Middle frontal gyrus (tissue), 1 donor: ENCODE data around the gene NRL.
"Not testable (repeated sequence)": the region's sequence is repeated elsewhere in the genome, so short reads cannot be mapped to it uniquely, and the experiment has no call there.

Source experiments
- DNase-seq: peaks from one replicate; pipeline ENCODE4 v3.0.0-alpha.2; 2015; ENCODE audit warnings: low spot score; ENCODE audit errors: extremely low spot score

NRL gene

GRCh38 chr14:24054646-24055045, 60.1 kb downstream of the NRL start:
- DNase-seq: no peak

DNA sequence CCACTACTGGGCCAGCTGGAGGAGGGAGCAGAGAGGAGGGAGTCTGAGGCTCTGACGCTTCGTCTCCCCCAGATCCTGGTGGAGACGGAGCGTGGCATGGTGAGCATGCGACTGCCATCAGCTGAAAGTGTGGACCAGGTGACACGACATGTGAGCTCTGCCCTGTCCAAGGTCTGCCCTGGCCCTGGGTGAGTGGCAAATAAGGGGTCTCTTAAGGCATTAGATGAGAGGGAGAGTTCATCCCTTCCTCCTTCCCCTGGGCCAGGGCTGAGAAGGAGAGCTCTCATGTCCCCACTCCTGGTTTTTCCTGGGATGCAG, 60.5 kb downstream of the NRL start:
- no peak for DNase-seq

DNA sequence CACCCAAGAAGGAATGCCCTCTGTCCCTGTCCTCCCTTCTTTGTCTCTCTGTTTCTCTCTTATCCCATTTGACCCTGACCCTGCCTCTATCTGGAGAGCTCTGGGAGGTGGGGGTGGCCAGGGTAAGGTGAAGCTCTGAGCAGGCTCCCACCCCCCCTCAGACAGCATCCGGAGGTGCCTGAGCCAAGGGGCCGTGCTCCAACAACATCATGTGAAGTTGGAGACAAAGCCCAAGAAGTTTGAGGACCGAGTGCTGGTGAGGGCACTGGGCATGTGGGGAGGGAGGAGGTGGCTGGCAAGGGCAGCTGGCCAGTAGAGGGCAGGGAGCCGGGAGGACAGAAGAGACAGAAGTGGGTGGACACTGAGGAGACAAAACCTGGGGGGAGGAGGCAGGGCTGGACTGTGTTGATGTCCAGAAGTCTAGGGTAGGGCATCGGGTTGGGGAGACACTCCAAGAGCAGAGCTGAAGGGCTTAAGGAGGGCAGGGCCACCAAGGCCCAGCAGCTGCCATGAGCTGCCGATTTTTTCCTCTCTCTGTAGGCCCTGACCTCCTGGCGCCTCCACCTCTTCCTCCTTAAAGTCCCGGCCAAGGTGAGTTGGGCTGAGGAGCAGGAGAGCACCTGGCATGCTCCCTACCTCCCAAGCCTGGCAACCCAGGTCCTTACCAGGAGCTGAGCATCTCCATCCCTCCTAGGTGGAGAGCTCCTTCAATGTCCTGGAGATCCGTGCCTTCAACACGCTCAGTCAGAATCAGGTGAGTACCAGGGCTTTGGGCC, 61.0 kb downstream of the NRL start:
- no peak for DNase-seq

- no peak for DNase-seq
Measured at GRCh38 chr14:24052656-24053547, 61.8 kb downstream of the NRL start.

GRCh38 chr14:24051789-24052655, 62.7 kb downstream of the NRL start, which contains the start of gene CARMIL3:
TSS of gene CARMIL3 (plus strand) at chr14:24052009. CDS start at chr14:24052154, 145 bp downstream.
- DNase-seq: peak; percentile 51

DNA sequence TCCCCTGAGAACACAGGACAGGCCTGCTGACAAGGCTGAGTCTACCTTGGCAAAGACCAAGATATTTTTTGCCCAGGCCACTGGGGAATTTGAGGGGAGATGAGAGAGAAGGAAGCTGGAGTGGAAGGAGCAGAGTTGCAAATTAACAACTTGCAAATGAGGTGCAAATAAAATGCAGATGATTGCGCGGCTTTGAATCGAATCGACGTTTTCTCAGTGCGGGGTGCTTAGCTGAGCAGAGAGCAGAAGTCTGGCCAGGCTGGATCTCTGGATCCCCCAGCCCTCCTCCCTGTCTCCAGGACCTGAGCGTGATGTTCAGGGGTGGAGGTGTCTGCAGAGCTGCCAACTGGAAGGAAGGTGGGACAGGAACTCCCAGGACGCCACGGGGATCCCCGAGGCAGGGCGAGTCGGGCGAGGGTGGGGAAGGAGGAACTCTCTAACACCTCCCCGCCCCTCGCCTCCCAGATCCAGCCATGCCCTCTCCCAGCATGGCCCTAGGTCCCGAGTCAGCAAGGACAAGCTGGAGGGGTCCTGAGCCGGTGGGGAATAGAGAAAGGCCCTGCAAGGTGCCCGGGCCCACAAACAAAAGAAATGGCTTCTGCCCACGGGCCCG, 63.5 kb downstream of the NRL start:
- DNase-seq: no peak

- DNase-seq: not testable (repeated sequence)
Measured at GRCh38 chr14:24050753-24051152, 64.0 kb downstream of the NRL start.

DNA sequence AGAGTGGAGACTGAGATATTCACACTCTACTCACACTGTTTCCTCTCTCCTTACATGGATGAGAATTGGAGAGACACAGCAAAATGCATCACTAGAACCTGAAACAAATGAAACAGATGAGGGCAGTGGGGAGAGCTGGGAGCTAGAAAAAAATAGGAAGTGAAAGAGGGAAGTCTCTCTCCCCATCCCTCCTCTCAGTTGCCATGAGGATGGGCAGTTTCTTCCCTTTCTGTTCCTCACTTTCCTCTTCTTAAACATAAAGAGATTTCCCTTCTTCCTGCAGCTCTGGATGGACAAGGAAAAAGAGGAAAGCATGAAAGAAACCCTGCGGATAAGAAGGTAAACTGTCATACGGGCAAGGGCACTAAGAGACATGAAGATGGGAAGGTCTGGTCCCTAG, 65.7 kb downstream of the NRL start:
- not testable (repeated sequence) for DNase-seq

GRCh38 chr14:24042746-24043145, 72.0 kb downstream of the NRL start:
- DNase-seq: no peak

DNA sequence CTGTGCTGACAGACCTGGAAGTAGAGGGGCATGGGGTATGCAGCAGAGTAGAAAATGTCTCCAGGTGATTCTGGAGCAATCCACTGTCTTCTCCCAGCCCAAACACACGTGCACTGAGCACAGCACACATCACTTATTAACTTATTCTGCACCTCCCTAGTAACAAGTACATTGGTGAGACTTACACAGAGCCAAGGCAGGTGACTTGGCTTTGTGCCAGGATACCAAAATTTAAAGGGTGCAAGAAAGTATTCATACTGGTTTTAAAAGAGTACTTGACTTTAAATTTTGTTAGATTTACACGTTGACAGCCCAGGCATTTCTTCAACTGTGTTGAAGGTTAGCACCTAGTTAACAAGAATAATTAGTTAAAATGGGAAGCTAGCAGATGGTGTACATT, 74.1 kb downstream of the NRL start:
- DNase-seq: no peak

DNA sequence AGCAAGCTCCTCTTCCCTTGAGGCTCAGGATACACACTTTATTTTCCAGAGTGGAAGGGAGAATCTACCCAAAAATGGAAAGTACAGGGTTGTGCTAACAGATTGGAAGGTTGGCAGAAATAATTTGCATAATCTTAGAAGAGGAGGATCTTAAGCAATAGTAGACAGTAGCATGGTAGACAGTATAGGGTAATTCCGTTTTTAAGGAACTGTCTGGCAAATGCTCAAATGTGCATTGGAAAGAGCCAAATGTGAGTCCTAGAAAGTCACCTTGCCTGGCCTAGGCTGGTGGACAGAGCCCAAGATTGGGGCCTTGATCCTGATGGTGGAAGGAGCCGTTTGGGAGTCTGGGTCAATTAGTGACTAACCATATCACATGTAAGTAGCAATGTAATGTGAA, 76.1 kb downstream of the NRL start:
- DNase-seq: no peak

DNA sequence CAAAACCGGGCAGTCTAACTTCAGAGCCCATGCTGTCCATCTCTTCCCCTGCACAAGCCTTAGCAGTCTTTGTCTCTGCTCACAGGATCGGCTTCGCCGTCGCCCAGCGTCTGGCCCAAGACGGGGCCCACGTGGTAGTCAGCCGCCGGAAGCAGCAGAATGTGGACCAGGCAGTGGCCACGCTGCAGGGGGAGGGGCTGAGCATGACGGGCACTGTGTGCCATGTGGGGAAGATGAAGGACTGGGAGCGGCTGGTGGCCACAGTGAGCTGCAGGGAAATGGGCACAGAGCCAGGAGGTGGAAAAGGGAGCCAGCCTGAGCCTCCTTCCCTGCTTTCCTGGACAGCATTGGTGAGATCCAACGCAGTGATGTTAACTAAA, 77.1 kb downstream of the NRL start:
- no peak for DNase-seq

DNA sequence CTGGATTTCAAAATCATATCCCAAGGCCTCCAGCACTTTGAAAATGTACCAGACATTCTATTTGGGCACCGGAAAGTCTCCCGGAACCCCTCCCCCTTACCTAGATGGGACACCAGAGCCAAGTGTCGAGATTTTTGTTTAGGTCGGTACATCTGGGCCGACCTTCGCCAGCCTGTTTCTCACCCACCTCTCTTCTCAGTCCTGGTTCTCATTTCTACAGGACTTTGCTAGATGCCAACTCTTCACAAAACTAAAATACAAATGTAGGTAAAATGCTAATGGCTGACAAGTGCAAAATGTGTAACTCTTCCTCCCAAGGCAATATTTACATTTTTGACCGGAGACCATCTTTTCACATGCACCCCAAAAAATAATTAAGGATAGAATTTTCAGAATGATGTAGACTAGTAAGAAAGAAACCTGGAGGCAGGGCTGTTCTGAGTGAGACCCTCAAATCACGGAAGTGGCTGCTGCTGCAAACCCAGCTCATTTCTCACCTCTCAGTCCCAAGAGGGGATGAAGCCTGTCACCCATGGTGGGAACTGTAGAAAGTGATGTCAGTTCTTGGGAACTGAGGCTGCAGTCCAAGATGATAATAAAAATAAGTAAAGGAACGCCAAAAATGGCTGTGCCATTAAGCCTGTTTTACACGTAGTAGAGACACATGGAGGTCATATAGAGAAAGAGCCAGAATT, 77.6 kb downstream of the NRL start:
- DNase-seq: not testable (repeated sequence)

GRCh38 chr14:24036169-24036962, 78.4 kb downstream of the NRL start:
- DNase-seq: peak; percentile 67

- DNase-seq: not testable (repeated sequence)
Measured at GRCh38 chr14:24035769-24036168, 79.0 kb downstream of the NRL start.

DNA sequence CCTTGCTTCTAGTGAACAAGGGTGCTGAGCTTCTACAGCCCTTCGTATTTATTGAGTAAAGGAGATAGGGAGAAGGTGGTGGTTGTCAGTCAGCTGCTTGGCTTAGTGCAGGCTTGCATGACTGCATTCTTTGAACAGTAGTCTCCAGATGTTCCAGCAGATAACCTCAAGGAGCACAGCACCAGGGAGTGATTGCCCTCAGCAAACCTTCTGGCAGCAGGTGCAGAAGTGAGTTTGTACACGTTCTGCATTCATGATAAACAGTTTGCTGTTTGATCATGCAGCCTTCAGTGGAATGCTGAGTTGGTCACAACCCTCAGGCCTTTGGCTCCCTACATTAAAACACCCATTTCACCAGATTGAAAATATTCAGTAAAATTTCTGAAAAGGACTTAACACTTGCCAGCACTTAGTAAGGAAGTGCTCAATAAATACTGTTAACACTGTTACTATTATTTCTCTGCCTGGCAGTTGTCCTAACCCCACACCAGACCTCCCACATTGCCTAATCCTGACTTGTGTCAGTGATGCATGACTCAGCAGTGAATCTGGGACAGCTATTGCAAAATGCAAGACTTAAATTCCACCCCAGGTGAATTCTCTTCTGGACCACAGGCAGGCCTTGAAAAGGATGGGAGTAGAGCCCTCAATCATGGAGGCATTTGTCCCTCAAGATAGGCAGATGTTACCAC, 81.9 kb downstream of the NRL start:
- no peak for DNase-seq

GRCh38 chr14:24031331-24031730, 83.4 kb downstream of the NRL start:
- DNase-seq: not testable (repeated sequence)

- DNase-seq: not testable (repeated sequence)
Measured at GRCh38 chr14:24029687-24030086, 85.1 kb downstream of the NRL start.
